Naive thymus-derived CD4-positive, alpha-beta T cell (primary cell): ENCODE measurements around the gene CHST2. TPM values are rescaled to one million over a fixed set of nuclear protein-coding genes. Genes with fewer than 3 reads are reported as not detected.

Experiments
- ATAC-seq: fragments of 150-1000 bp; cut with Tn5 transposase; 2 replicates; pipeline ENCODE4 v1.10.0; 2021; ENCODE audit warnings: mild to moderate bottlenecking, moderate library complexity
- CTCF ChIA-PET: fragments of 350-600 bp; sonication (Branson Sonifier 250); formaldehyde crosslinking; loops from one replicate; lab custom pipeline; 2021; ENCODE audit warnings: antibody characterized with exemption; lab: Charles Lee
- POLR2A ChIA-PET: fragments of 350-600 bp; sonication (Branson Sonifier 250); formaldehyde crosslinking; loops from one replicate; lab custom pipeline; 2021; ENCODE audit warnings: antibody characterized with exemption, inconsistent platforms; lab: Charles Lee
- DNase-seq, 9 donors: peaks; one replicate each; pipeline versions ENCODE4 v3.0.0 to v3.0.0-alpha.2; 2020 to 2022; ENCODE audit warnings: mixed read lengths in 1 of 9
- H3K27ac ChIP-seq: one replicate; pipeline ENCODE4 v1.7.0; 2013; ENCODE audit warnings: mild to moderate bottlenecking, low read depth, low read length, moderate library complexity
- H3K27me3 ChIP-seq, 2 donors: one replicate each; pipeline ENCODE4 v1.7.0; 2013; ENCODE audit warnings: low read length in 2 of 2, mild to moderate bottlenecking in 2 of 2, moderate library complexity in 2 of 2; ENCODE audit not compliant: control insufficient read depth in 2 of 2, insufficient read depth in 2 of 2
- H3K36me3 ChIP-seq, 3 experiments: 1 replicate in 2 of 3; 2 replicates in 1 of 3; pipeline ENCODE4 v1.7.0; 2013; ENCODE audit warnings: low read length in 3 of 3, mild to moderate bottlenecking in 3 of 3, moderate library complexity in 1 of 3; ENCODE audit not compliant: insufficient read depth in 3 of 3, control insufficient read depth in 2 of 3
- H3K4me1 ChIP-seq, 2 donors: one replicate each; pipeline ENCODE4 v1.7.0; 2013; ENCODE audit warnings: low read length in 2 of 2, mild to moderate bottlenecking in 2 of 2, moderate library complexity in 1 of 2; ENCODE audit not compliant: control insufficient read depth in 2 of 2, insufficient read depth in 2 of 2
- H3K4me3 ChIP-seq: 2 replicates; pipeline ENCODE4 v1.7.0; 2013; ENCODE audit warnings: mild to moderate bottlenecking, low read length
- H3K9me3 ChIP-seq, 3 experiments: 1 replicate in 2 of 3; 2 replicates in 1 of 3; pipeline ENCODE4 v1.7.0; 2013; ENCODE audit warnings: low read length in 3 of 3; ENCODE audit not compliant: control insufficient read depth in 2 of 3
- H3K27ac Mint-ChIP-seq, 9 donors: one replicate each; pipeline ENCODE4 v1.8.0; 2020 to 2022; ENCODE audit warnings: mixed read lengths in 9 of 9, mild to moderate bottlenecking in 8 of 9, moderate library complexity in 5 of 9, inconsistent platforms in 2 of 9
- H3K27me3 Mint-ChIP-seq, 5 donors: one replicate each; pipeline ENCODE4 v1.8.0; 2021 to 2022; ENCODE audit warnings: mixed read lengths in 5 of 5, mild to moderate bottlenecking in 1 of 5
- H3K36me3 Mint-ChIP-seq, 5 donors: one replicate each; pipeline ENCODE4 v1.8.0; 2020 to 2022; ENCODE audit warnings: mixed read lengths in 5 of 5, mild to moderate bottlenecking in 3 of 5, inconsistent platforms in 1 of 5
- H3K4me1 Mint-ChIP-seq, 7 donors: one replicate each; pipeline ENCODE4 v1.8.0; 2020 to 2022; ENCODE audit warnings: mixed read lengths in 7 of 7, mild to moderate bottlenecking in 3 of 7, inconsistent platforms in 1 of 7
- H3K4me3 Mint-ChIP-seq, 10 donors: one replicate each; pipeline ENCODE4 v1.8.0; 2020 to 2022; ENCODE audit warnings: mild to moderate bottlenecking in 10 of 10, mixed read lengths in 10 of 10, moderate library complexity in 6 of 10, inconsistent platforms in 2 of 10
- H3K9me3 Mint-ChIP-seq, 11 donors: one replicate each; pipeline ENCODE4 v1.8.0; 2020 to 2022; ENCODE audit warnings: mixed read lengths in 11 of 11, mild to moderate bottlenecking in 4 of 11, inconsistent platforms in 1 of 11, moderate library complexity in 1 of 11
- intact Hi-C, 2 donors: fragments of 100-400 bp; cut with micrococcal nuclease; formaldehyde crosslinking; loops; one replicate each; pipeline ENCODE4 v1.15.1; 2023
- polyA plus RNA-seq, 2 donors: library from polyadenylated mRNA; unstranded; fragments of 300-500 nt; fragmentation: Illumina TruSeq; gene quantifications; one replicate each; pipeline ENCODE4 v1.2.3, GENCODE V29; 2021
- total RNA-seq, 6 experiments: library from RNA in 5 of 6; stranded (reverse) in 5 of 6; gene quantifications; 1 replicate in 5 of 6; 2 replicates in 1 of 6; pipeline ENCODE4 v1.2.3 and lab custom pipeline; 2021 to 2026

Gene CHST2
- total and polyA plus RNA-seq, 7 experiments from 2014 or later = 3.4 to 12.3 (median 5.6) TPM

- H3K9me3 ChIP-seq = no peaks in the 10 kb centered on the region
- no peak overlapping the region for H3K27ac ChIP-seq
- CTCF ChIA-PET = no interaction called here
- Mint-ChIP-seq H3K9me3 (peaks cover 0 to 4% (median 0%) of the 10 kb centered on the region in 11 donors), H3K27ac (no peak overlapping the region), H3K4me3 (no peak overlapping the region), H3K36me3 (peaks cover 0 to 5% (median 0%) of the 10 kb centered on the region in 5 donors), H3K4me1 (peaks cover 0 to 6% (median 2%) of the 10 kb centered on the region in 7 donors), H3K27me3 (peaks cover 0 to 5% (median 0%) of the 10 kb centered on the region in 5 donors)
- DNase-seq (no peak), ATAC-seq (no peak)
- no peaks in the 10 kb centered on the region for H3K4me1 ChIP-seq
- H3K4me3 ChIP-seq = no peak overlapping the region
- H3K27me3 ChIP-seq = no peaks in the 10 kb centered on the region
- POLR2A ChIA-PET = no interaction called here
- H3K36me3 ChIP-seq = no peaks in the 10 kb centered on the region
- intact Hi-C loops = no loop called here
These were observed 30.7 kb upstream of the CHST2 start for GRCh38 chr3:143088835-143089234.

GRCh38 chr3:143089965-143090364, 29.6 kb upstream of the CHST2 start:
- intact Hi-C loops = no loop called here
- Histone ChIP-seq H3K27me3 (no peaks in the 10 kb centered on the region), H3K9me3 (no peaks in the 10 kb centered on the region), H3K36me3 (no peaks in the 10 kb centered on the region), H3K27ac (no peak overlapping the region), H3K4me1 (no peaks in the 10 kb centered on the region), H3K4me3 (no peak overlapping the region)
- Mint-ChIP-seq H3K4me3 (no peak overlapping the region), H3K4me1 (peaks cover 0 to 6% (median 0%) of the 10 kb centered on the region in 7 donors), H3K27me3 (no peaks in the 10 kb centered on the region), H3K9me3 (peaks cover 0 to 4% (median 0%) of the 10 kb centered on the region in 11 donors), H3K36me3 (peaks cover 0 to 3% (median 0%) of the 10 kb centered on the region in 5 donors), H3K27ac (no peak overlapping the region)
- ChIA-PET CTCF (no interaction called here), POLR2A (no interaction called here)
- no peak for ATAC-seq
- DNase-seq = no peak

DNA sequence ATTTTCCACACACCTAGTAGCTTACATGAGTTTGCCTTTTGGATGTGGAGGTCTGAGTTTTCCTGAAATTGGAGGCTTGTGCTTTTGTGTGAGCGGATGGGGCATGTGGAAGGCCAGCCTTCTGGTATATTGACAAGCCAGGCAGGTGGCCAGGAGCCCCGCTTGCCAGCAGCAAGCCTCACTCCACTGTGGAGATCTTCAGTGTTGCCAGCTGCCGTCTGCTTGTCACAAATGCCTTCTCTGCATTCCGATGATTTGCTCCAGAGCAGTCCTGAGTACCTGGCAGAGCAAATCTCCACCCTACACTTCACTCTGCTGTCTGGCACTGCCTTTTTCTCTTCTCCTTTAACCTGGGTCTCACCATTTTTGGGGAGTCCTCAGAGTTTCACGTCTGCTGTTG, 29.1 kb upstream of the CHST2 start:
- H3K4me3 ChIP-seq = no peak overlapping the region
- POLR2A ChIA-PET = no interaction called here
- peaks cover 0 to 4% (median 0%) of the 10 kb centered on the region in 11 donors for H3K9me3 Mint-ChIP-seq
- H3K27ac ChIP-seq = no peak overlapping the region
- ATAC-seq = no peak
- DNase-seq = no peak
- no peak overlapping the region for H3K27ac Mint-ChIP-seq
- H3K4me1 Mint-ChIP-seq = peaks cover 0 to 6% (median 0%) of the 10 kb centered on the region in 7 donors
- no peaks in the 10 kb centered on the region for H3K36me3 ChIP-seq
- H3K27me3 Mint-ChIP-seq = no peaks in the 10 kb centered on the region
- no peak overlapping the region for H3K4me3 Mint-ChIP-seq
- CTCF ChIA-PET = no interaction called here
- H3K4me1 ChIP-seq = no peaks in the 10 kb centered on the region
- intact Hi-C loops = no loop called here
- H3K9me3 ChIP-seq = no peaks in the 10 kb centered on the region
- no peaks in the 10 kb centered on the region for H3K27me3 ChIP-seq
- peaks cover 0 to 3% (median 0%) of the 10 kb centered on the region in 5 donors for H3K36me3 Mint-ChIP-seq

DNA sequence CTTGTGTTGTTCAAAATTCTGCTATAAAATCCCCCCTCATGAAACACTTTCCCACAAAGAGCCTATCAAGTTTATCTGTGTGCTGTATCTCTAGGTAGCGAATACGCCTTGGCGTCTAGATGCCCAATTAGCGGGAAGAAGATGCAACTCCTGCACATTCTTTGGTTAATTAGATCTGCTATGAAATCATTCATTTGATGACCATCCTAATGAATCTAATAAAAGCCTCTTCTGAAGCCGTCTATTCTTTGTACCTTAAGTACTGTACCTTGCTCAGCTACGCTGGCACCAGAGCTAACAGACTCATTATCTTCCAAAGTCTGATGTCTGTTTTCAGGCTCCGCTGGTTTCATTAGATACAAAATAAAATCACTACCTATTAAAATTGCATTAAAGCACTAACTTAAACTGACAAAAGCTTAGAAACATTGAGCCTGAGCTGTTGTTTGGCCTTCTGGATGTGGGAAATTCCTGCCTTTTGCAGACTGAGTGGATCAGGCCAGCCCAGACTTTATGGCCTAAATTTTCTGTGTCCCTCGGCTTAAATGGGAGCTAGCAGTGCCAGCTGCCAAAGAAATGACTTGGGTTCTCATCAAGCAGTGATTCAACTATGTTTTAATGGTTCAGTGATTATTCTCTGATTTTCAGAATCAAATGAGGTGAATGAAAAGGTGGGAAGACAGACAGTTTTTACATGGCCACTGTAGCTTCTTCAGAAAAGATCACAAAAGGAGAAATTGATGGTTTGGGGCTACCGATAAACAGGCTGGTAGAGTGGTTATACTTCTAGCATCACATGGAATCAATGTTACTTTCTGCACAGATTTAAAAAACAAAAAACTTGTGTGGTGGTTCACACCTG, 28.4 kb upstream of the CHST2 start:
- Histone ChIP-seq H3K36me3 (no peaks in the 10 kb centered on the region), H3K4me1 (no peaks in the 10 kb centered on the region), H3K27me3 (no peaks in the 10 kb centered on the region), H3K4me3 (no peak overlapping the region), H3K9me3 (no peaks in the 10 kb centered on the region), H3K27ac (no peak overlapping the region)
- no peak for DNase-seq
- CTCF ChIA-PET = no interaction called here
- peaks cover 0 to 6% (median 0%) of the 10 kb centered on the region in 7 donors for H3K4me1 Mint-ChIP-seq
- ATAC-seq = no peak
- no peak overlapping the region for H3K4me3 Mint-ChIP-seq
- no peaks in the 10 kb centered on the region for H3K27me3 Mint-ChIP-seq
- peaks cover 0 to 3% (median 0%) of the 10 kb centered on the region in 5 donors for H3K36me3 Mint-ChIP-seq
- intact Hi-C loops = no loop called here
- H3K9me3 Mint-ChIP-seq = peaks cover 0 to 7% (median 0%) of the 10 kb centered on the region in 11 donors
- H3K27ac Mint-ChIP-seq = no peak overlapping the region
- POLR2A ChIA-PET = no interaction called here

GRCh38 chr3:143092191-143092590, 27.4 kb upstream of the CHST2 start:
- Mint-ChIP-seq H3K4me3 (no peak overlapping the region), H3K27ac (no peak overlapping the region), H3K9me3 (peaks cover 0 to 8% (median under 1%) of the 10 kb centered on the region in 11 donors), H3K4me1 (peaks cover 0 to 6% (median 0%) of the 10 kb centered on the region in 7 donors), H3K36me3 (peaks cover 0 to 4% (median 0%) of the 10 kb centered on the region in 5 donors), H3K27me3 (no peaks in the 10 kb centered on the region)
- intact Hi-C loops = no loop called here
- no peak overlapping the region for H3K4me3 ChIP-seq
- CTCF ChIA-PET = no interaction called here
- H3K27me3 ChIP-seq = no peaks in the 10 kb centered on the region
- no peaks in the 10 kb centered on the region for H3K36me3 ChIP-seq
- POLR2A ChIA-PET = no interaction called here
- H3K9me3 ChIP-seq = no peaks in the 10 kb centered on the region
- DNase-seq (no peak), ATAC-seq (no peak)
- no peaks in the 10 kb centered on the region for H3K4me1 ChIP-seq
- H3K27ac ChIP-seq = no peak overlapping the region

DNA sequence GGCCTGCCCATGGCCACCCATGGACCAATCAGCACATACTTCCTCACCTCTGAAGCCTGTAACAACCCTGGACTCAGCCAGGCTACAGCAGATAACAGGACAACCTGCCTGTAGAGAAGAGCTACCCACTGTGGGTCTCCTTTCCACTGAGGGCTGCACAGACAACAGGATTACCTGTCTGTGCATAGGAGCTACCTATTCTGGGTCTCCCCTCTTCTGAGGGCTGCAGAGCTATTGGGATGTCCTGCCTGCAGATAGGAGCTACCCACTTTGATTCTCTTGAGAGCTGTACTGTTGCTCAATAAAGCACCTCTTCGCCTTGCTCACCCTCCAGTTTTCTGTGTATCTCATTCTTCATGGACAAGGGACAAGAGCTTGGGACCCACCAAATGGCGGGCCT, 23.8 kb upstream of the CHST2 start:
- ATAC-seq (no peak), DNase-seq (no peak)
- intact Hi-C loops = no loop called here
- no peak overlapping the region for H3K27ac ChIP-seq
- POLR2A ChIA-PET = no interaction called here
- no peaks in the 10 kb centered on the region for H3K27me3 ChIP-seq
- Mint-ChIP-seq H3K4me3 (no peak overlapping the region), H3K27ac (no peak overlapping the region), H3K9me3 (peaks cover 0 to 6% (median 0%) of the 10 kb centered on the region in 11 donors), H3K4me1 (no peaks in the 10 kb centered on the region), H3K27me3 (peaks cover 0 to 8% (median 0%) of the 10 kb centered on the region in 5 donors), H3K36me3 (peaks cover 0 to 5% (median 0%) of the 10 kb centered on the region in 5 donors)
- H3K4me3 ChIP-seq = no peak overlapping the region
- H3K4me1 ChIP-seq = no peaks in the 10 kb centered on the region
- no peaks in the 10 kb centered on the region for H3K9me3 ChIP-seq
- H3K36me3 ChIP-seq = no peaks in the 10 kb centered on the region
- CTCF ChIA-PET = no interaction called here
